CMK (cell line): ENCODE results near the gene CTIF.
A peak's percentile ranks its signal among the peaks of the same experiment; 100 is the strongest.

Experiments
- DNase-seq: peaks from one replicate; pipeline ENCODE4 v3.0.0-alpha.2; 2010; ENCODE audit warnings: low read depth

Gene CTIF

GRCh38 chr18:48667276-48668254 lies 128.7 kb downstream of the CTIF start:
- no peak for DNase-seq

- no peak for DNase-seq
Measured at GRCh38 chr18:48668466-48669179, 129.8 kb downstream of the CTIF start.

GRCh38 chr18:48669180-48669675 lies 130.4 kb downstream of the CTIF start:
- DNase-seq = no peak

- DNase-seq = no peak
Measured at GRCh38 chr18:48669991-48670750, 131.3 kb downstream of the CTIF start.

GRCh38 chr18:48670751-48671560 lies 132.1 kb downstream of the CTIF start:
- no peak for DNase-seq

GRCh38 chr18:48671561-48671945 lies 132.7 kb downstream of the CTIF start:
- no peak for DNase-seq

- DNase-seq = no peak
Measured at GRCh38 chr18:48672671-48673340, 134.0 kb downstream of the CTIF start.

- DNase-seq = no peak
Measured at GRCh38 chr18:48673456-48673852, 134.6 kb downstream of the CTIF start.

GRCh38 chr18:48673853-48674721 lies 135.3 kb downstream of the CTIF start:
- no peak for DNase-seq

GRCh38 chr18:48674758-48675351 lies 136.0 kb downstream of the CTIF start:
- DNase-seq = no peak

GRCh38 chr18:48675352-48675761 lies 136.5 kb downstream of the CTIF start:
- DNase-seq = peak; percentile 58

- DNase-seq = no peak
Measured at GRCh38 chr18:48675912-48676311, 137.1 kb downstream of the CTIF start.

GRCh38 chr18:48676346-48676745 lies 137.5 kb downstream of the CTIF start:
- no peak for DNase-seq

GRCh38 chr18:48676756-48677368 lies 138.0 kb downstream of the CTIF start:
- DNase-seq = no peak

- DNase-seq = no peak
Measured at GRCh38 chr18:48678237-48679115, 139.6 kb downstream of the CTIF start.

GRCh38 chr18:48679236-48679635 lies 140.4 kb downstream of the CTIF start:
- no peak for DNase-seq

- DNase-seq = no peak
Measured at GRCh38 chr18:48680339-48681250, 141.8 kb downstream of the CTIF start.
